Endometrium (tissue), 2 donors: ENCODE measurements around the gene BRMS1.
"Not testable (repeated sequence)": the region's sequence is repeated elsewhere in the genome, so short reads cannot be mapped to it uniquely, and the experiment has no call there.

Source experiments
- FAIRE-seq: peaks from 2 replicates; lab custom pipeline; 2012; peaks lifted over from hg19 to GRCh38; lab: Jason Lieb, UNC
- donor health status: control.
- donor health status: control.

BRMS1 gene

DNA sequence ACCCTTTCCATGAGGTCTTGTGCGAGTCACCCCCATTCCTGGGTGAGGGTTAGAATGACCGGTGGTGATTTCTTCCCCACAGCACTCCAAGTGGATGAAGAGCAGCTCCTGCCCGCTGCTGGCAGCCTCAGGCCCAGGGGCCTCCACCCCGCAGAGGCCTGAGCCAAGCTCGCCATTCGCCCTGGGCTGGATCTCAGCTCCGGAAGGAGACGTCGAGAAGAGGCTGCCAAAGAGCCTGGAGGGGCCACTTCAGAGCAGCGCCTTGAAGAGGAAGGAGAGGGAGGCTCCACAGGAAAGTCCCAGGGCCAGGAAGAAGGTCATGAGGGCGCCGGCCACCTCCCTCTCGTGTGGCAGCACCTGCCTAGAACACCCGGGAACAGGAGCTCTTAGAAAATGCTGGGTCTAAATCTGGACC, 18.3 kb upstream of the BRMS1 start:
- no peak for FAIRE-seq

DNA sequence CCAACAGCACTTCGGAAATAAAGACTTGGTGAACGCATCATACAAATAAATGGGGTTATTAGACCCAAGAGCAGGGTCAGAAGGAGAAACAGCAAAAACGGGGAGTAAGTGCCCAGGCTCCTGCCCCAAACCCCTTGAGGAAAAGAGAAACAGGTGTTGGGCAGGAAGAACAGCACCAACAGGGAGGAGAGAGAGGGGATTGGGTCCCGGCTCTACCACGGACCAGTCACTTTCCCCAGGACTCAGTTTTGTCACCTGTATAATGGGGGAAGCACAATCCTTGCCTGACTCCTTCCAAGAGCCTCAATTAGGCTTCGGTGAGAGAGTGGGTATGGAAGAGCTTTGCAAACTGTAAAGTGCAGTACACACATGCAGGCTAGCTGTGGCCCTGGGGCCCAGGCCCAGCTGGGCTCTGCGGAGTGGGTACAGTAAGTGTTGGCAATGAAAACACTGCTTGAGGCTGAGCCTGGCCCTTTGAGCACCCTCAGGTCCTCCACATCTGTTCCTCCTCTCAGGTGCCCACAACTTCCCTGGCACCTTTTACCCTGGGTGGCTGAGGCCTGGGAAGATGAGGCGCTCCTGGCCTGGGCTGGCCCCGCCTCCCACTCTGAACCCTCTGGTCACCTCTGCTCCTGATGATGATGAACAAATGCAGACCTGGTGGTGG, 17.7 kb upstream of the BRMS1 start:
- no peak for FAIRE-seq

DNA sequence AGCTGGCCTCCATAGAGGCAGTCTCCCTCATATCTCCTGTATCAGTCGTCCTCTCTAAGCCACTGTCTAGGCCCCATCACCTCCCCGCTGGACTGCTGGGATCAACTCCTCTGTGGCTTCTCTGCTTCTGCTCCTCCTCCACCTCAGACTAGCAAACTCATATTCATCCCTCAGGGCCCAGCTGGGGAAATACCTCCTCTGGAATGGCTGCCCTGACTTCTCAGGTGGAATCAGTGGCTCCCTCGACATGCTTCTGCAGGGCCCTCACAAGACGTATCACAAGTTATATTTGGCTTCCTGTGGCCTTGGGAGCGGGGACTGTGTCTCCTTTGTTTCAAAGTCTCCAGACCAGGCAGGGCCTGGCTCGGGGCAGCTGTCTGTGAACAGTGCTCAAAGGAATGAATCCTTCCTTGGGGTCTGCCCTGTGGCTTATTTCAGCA, 16.6 kb upstream of the BRMS1 start:
- FAIRE-seq = no peak

- no peak for FAIRE-seq
Observed at GRCh38 chr11:66360406-66361073, 15.6 kb upstream of the BRMS1 start.

GRCh38 chr11:66359662-66360087, 14.8 kb upstream of the BRMS1 start:
- no peak for FAIRE-seq

DNA sequence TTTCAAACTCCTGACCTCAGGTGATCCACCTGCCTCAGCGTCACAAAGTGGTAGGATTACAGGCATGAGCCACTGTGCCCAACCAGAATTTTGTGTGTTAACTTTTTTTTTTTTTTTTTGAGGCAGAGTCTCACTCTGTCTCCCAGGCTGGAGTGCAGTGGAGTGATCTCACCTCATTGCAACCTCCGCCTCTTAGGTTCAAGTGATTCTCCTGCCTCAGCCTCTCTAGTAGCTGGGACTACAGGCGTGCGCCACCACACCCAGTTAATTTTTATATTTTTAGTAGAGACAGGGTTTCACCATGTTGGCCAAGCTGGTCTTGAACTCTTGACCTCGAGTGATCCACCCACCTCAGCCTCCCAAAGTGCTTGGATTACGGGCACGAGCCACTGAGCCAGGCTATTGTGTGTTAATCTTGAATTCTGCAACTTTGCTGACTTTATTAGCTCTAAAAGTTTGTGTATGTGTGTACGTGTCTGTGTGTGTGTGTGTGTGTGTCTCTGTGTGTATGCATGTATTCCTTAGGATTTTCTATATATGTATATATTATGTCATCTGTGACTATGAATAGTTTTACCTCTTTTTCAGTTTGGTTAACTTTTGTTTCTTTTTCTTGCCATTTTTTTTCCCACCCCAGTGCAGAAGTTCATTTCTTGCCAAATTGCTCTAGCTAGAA, 5.8 kb upstream of the BRMS1 start:
- FAIRE-seq = not testable (repeated sequence)

DNA sequence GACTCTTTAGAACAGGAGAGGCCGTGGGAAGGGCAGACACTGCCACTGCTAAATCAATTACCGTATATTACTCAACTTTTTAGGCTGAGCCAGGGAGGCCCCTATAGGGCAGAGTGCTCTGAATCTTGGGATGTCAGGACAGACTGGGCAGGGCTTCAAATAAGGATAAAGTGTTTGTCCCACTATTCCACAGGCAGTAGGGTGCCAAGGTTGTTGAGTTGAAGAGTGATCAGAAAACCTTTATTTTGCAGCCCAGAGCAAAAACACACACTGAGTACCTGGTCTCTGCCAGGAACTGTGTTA, 4.1 kb upstream of the BRMS1 start:
- FAIRE-seq = no peak

GRCh38 chr11:66347425-66348276, 2.7 kb upstream of the BRMS1 start, which contains the start of gene B4GAT1:
TSS of gene B4GAT1 (minus strand) at chr11:66347629. CDS start at chr11:66347545, 84 bp downstream.
- FAIRE-seq = no peak

- FAIRE-seq = no peak
Observed at GRCh38 chr11:66346476-66347424, 1.8 kb upstream of the BRMS1 start.

DNA sequence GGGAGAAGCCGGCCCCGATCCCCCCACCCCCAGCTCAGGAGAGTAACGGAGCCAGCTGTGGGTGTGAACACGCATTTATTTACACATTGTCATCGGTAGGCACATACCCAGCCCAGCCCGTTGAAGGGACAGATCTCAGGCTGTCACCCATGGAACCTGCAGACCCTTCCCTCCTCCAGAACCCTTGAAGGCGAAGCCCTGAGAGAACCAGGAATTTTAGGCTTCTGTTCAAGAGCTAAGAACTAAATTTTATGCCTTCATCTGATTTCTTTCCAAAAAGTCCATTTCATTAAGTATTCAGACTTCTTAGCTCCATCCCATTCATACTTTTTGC, 379 bp upstream of the BRMS1 start:
- FAIRE-seq = no peak

GRCh38 chr11:66343176-66343575, 1.7 kb downstream of the BRMS1 start:
- FAIRE-seq = no peak

DNA sequence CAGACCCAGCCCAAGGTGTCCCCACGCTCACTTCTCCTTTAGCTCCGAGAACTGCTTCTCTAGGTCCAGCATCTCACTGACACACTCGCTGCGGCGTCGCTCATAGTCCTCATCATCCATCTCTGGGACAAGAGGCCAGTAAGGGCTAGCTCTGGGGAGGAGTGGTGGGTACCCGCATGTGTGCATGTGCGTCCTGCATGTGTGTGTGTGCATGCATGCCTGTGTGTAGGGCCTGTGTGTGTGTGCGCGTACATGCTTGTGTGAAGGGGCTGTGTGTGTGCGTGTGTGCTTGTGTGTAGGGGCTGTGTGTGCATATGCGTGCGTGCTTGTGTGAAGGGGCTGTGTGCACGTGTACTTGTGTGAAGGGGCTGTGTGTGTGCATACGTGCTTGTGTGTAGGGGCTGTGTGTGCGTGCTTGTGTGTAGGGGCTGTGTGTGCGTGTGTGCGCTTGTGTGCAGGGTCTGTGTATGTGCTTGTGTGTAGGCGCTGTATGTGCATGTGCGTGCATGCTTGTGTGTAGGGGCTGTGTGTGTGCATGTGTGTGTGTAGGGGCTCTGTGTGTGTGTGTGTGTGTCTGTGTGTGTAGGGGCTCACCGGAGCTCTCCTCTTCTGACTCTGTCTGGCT, 3.3 kb downstream of the BRMS1 start:
- FAIRE-seq = no peak

GRCh38 chr11:66340596-66341501, 4.1 kb downstream of the BRMS1 start:
- no peak for FAIRE-seq

DNA sequence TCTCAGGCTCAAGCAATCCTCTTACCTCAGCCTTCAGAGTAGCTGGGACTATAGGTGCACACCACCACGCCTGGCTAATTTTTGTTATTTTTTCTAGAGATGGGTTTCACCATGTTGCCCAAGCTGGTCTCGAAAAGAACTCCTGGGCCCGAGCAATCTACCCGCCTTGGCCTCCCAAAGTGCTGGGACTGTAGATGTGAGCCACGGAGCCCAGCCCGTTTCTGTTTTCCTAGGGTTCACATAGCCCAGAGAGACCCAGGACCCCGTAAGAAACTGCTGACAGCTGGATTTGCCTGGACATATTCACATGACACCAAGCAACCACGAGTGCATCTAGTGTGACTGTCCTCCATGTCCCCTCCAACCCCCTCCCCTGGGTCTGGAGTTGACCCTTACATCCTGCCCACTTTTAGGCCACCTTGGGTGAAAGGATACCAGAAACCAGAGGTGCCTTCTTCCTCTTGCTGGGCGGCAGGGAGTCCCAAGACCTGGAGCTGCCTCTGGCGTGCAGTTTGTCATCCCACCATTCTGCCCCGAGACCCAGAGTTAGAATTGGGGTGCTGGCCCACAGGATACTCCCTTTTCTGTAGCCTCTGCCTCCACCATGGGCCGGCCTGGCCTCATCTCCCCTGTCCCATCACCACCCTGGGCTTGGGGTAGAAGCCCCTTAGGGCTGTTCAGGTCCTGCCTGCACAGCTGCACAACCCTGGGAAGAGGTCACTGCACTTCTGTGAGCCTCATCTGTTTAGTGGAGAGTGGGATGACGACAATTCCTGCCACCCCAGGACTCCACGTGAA, 5.0 kb downstream of the BRMS1 start:
- no peak for FAIRE-seq

DNA sequence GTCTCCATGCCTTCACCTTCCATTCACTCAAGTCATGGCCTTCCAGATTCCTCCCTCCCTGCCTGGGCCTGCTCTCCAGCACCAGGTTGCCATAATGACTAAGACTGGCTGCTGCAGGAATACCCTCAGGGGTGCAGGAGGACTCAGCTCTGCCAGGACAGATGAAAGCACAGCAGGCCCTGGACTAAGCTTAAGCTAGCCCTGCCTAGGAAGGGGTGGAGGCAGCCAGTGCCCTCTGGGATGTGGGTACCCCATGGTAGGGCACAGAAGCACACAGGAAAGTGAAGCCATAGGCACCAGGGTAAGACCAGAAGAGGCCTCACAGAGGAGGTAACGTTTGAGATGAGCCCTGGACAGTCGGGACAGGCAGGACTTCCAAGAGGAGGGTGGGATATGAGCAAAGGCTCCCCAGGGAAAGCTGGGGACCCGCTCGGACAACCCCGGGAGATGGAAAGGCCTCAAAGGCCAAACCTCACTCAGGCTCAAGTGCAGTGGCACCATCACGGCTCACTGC, 5.7 kb downstream of the BRMS1 start:
- FAIRE-seq = no peak

GRCh38 chr11:66338276-66339161, 6.4 kb downstream of the BRMS1 start:
- FAIRE-seq = no peak

GRCh38 chr11:66337103-66337899, 7.6 kb downstream of the BRMS1 start:
- no peak for FAIRE-seq
